Upper lobe of right lung (tissue), 1 donor: Measurements from ENCODE around the gene OBI1. TPM values are rescaled to one million over a fixed set of nuclear protein-coding genes. Genes with fewer than 3 reads are reported as not detected.

Experiments used
- ATAC-seq: fragments of 200-7000 bp; cut with Tn5 transposase; one replicate; pipeline ENCODE4 v1.9.1; 2020; ENCODE audit warnings: mild to moderate bottlenecking, moderate library complexity
- DNase-seq: peaks from one replicate; pipeline ENCODE4 v3.0.0-alpha.2; 2020
- H3K27ac ChIP-seq: fragments of 200-600 bp; one replicate; pipeline ENCODE4 v1.8.0; 2022
- H3K27me3 ChIP-seq: fragments of 200-600 bp; one replicate; pipeline ENCODE4 v1.8.0; 2022; ENCODE audit warnings: mild to moderate bottlenecking
- H3K36me3 ChIP-seq: fragments of 200-600 bp; one replicate; pipeline ENCODE4 v1.8.0; 2022
- H3K4me1 ChIP-seq: fragments of 200-600 bp; one replicate; pipeline ENCODE4 v1.8.0; 2022
- H3K4me3 ChIP-seq: fragments of 200-600 bp; one replicate; pipeline ENCODE4 v1.8.0; 2022; ENCODE audit warnings: mild to moderate bottlenecking
- H3K9me3 ChIP-seq: fragments of 200-600 bp; one replicate; pipeline ENCODE4 v1.8.0; 2022
- CTCF ChIP-seq: fragments of 200-600 bp; IDR thresholded peaks from one replicate; pipeline ENCODE4 v1.8.0; 2022; ENCODE audit warnings: antibody characterized with exemption
- intact Hi-C: fragments of 100-400 bp; cut with DNase I; formaldehyde crosslinking; loops from one replicate; pipeline ENCODE4 v1.11.0; 2022
- total RNA-seq: library from RNA; stranded (reverse); fragmentation: NEBNext Ultra II Directional; extraction: Animal tissue kit (Norgen Biotek cat#: 25700); gene quantifications from one replicate; pipeline ENCODE4 v1.2.1, GENCODE V29; 2021
- donor health status: DM: no; HTN: yes; CAD: no; lungs with severe emphysema.

Gene OBI1
- total RNA-seq, 1 donor from 2014 or later: 9.3 TPM

GRCh38 chr13:78593129-78593528 lies 65.8 kb downstream of the OBI1 start:
- DNase-seq: no peak
- Histone ChIP-seq H3K4me1 (peaks cover 11% of the 10 kb centered on the region), H3K27ac (no peak overlapping the region), H3K9me3 (no peaks in the 10 kb centered on the region), H3K4me3 (no peak overlapping the region), H3K36me3 (no peaks in the 10 kb centered on the region), H3K27me3 (peaks cover 99% of the 10 kb centered on the region)
- TF ChIP-seq CTCF: no peak
- intact Hi-C loops: no loop called here
- ATAC-seq: no peak

GRCh38 chr13:78592584-78592983 lies 66.4 kb downstream of the OBI1 start:
- Histone ChIP-seq H3K36me3 (no peaks in the 10 kb centered on the region), H3K4me1 (peaks cover 11% of the 10 kb centered on the region), H3K9me3 (no peaks in the 10 kb centered on the region), H3K4me3 (no peak overlapping the region), H3K27me3 (peaks cover 99% of the 10 kb centered on the region), H3K27ac (no peak overlapping the region)
- DNase-seq: no peak
- no peak for ATAC-seq
- no peak for TF ChIP-seq CTCF
- intact Hi-C loops: no loop called here

GRCh38 chr13:78589206-78589605 lies 69.7 kb downstream of the OBI1 start:
- intact Hi-C loops: no loop called here
- H3K36me3 ChIP-seq: no peaks in the 10 kb centered on the region
- no peak for TF ChIP-seq CTCF
- no peaks in the 10 kb centered on the region for H3K4me1 ChIP-seq
- DNase-seq (no peak), ATAC-seq (peak; percentile 53)
- H3K27ac ChIP-seq: no peak overlapping the region
- H3K27me3 ChIP-seq: peaks cover 79% of the 10 kb centered on the region
- no peaks in the 10 kb centered on the region for H3K9me3 ChIP-seq
- no peak overlapping the region for H3K4me3 ChIP-seq

- Histone ChIP-seq H3K4me3 (no peak overlapping the region), H3K4me1 (no peaks in the 10 kb centered on the region), H3K9me3 (no peaks in the 10 kb centered on the region), H3K27me3 (peaks cover 61% of the 10 kb centered on the region), H3K27ac (no peak overlapping the region), H3K36me3 (no peaks in the 10 kb centered on the region)
- DNase-seq (no peak), ATAC-seq (no peak)
- no peak for TF ChIP-seq CTCF
- intact Hi-C loops: no loop called here
These were observed 71.6 kb downstream of the OBI1 start for GRCh38 chr13:78587395-78587794.

- H3K27ac ChIP-seq: no peak overlapping the region
- intact Hi-C loops: no loop called here
- H3K9me3 ChIP-seq: no peaks in the 10 kb centered on the region
- no peak overlapping the region for H3K4me3 ChIP-seq
- no peak for TF ChIP-seq CTCF
- H3K27me3 ChIP-seq: peaks cover 54% of the 10 kb centered on the region
- ATAC-seq (no peak), DNase-seq (no peak)
- H3K36me3 ChIP-seq: no peaks in the 10 kb centered on the region
- H3K4me1 ChIP-seq: no peaks in the 10 kb centered on the region
These were observed 72.2 kb downstream of the OBI1 start for GRCh38 chr13:78586706-78587105.

- H3K4me1 ChIP-seq: no peaks in the 10 kb centered on the region
- intact Hi-C loops: no loop called here
- no peaks in the 10 kb centered on the region for H3K9me3 ChIP-seq
- TF ChIP-seq CTCF: no peak
- no peak overlapping the region for H3K4me3 ChIP-seq
- peaks cover 9% of the 10 kb centered on the region for H3K27me3 ChIP-seq
- no peak overlapping the region for H3K27ac ChIP-seq
- DNase-seq (no peak), ATAC-seq (no peak)
- H3K36me3 ChIP-seq: no peaks in the 10 kb centered on the region
These were observed 82.7 kb downstream of the OBI1 start for GRCh38 chr13:78576261-78576660.
